ENCODE measurements around the gene SRP54. TPM values are rescaled to one million over a fixed set of nuclear protein-coding genes. Genes with fewer than 3 reads are reported as not detected.

SRP54 gene
- 49.6 TPM for polyA plus RNA-seq (2013, experiment 1 of 2)
- 50.2 TPM for polyA plus RNA-seq (2013, experiment 2 of 2)

- H3K4me2 ChIP-seq (ENCODE audit: insufficient read depth, low read length, poor library complexity, severe bottlenecking), result peak within 1 kb of the TSS; percentile 87
- H3K14ac ChIP-seq (ENCODE audit: low read length), result no peak within 1 kb of the TSS
- H3K36me3 ChIP-seq (replicated peaks in 1 of 2; ENCODE audit: control insufficient read depth in 2 of 2, insufficient read depth in 2 of 2, low read length in 2 of 2), result no peaks in the 10 kb centered on the region
- no peaks in the 10 kb centered on the region for H3K27me3 ChIP-seq (ENCODE audit: control insufficient read depth in 3 of 3, insufficient read depth in 3 of 3, low read depth in 1 of 3, low read length in 3 of 3)
- peak within 1 kb of the TSS; percentile 71 for H3K9ac ChIP-seq (ENCODE audit: low read depth, low read length, poor library complexity)
- peak within 1 kb of the TSS; percentile 86 for H3K23ac ChIP-seq (ENCODE audit: low read depth, low read length, poor library complexity)
- H2AFZ ChIP-seq (ENCODE audit: low read length), result peak within 1 kb of the TSS; percentile 90
- no peak within 1 kb of the TSS for H2BK120ac ChIP-seq (ENCODE audit: low read depth, low read length)
- H4K91ac ChIP-seq (ENCODE audit: low read depth, low read length, poor library complexity), result no peak within 1 kb of the TSS
- no peak within 1 kb of the TSS for H2BK15ac ChIP-seq (ENCODE audit: low read length)
- no CpG with 5 or more reads among the region's 45 CpGs for WGBS, 2 donors (ENCODE audit: extremely low coverage in 2 of 2, insufficient read length in 2 of 2, insufficient replicate concordance in 1 of 2)
- peak within 1 kb of the TSS; percentile 96 for H3K18ac ChIP-seq (ENCODE audit: low read length)
- H4K8ac ChIP-seq (ENCODE audit: low read depth, low read length), result peak within 1 kb of the TSS; percentile 92
- H3K4ac ChIP-seq (ENCODE audit: low read length), result no peak within 1 kb of the TSS
- H3K4me3 ChIP-seq (ENCODE audit: low read length in 2 of 2), result peak within 1 kb of the TSS; percentile 66 to 91
- DNase-seq (ENCODE audit: low spot score), result peak; percentile 98
- H3K79me1 ChIP-seq (ENCODE audit: low read depth, low read length), result peaks cover 4% of the 10 kb centered on the region
- H2BK5ac ChIP-seq (ENCODE audit: low read length), result no peak within 1 kb of the TSS
- peak within 1 kb of the TSS; percentile 93 for H3K27ac ChIP-seq (replicated peaks; ENCODE audit: low read length)
- H3K9me3 ChIP-seq (replicated peaks in 1 of 2; ENCODE audit: control insufficient read depth in 2 of 2, insufficient read depth in 1 of 2, low read depth in 1 of 2, low read length in 2 of 2), result no peaks in the 10 kb centered on the region
- peaks cover 5 to 9% of the 10 kb centered on the region in 2 donors for H3K4me1 ChIP-seq (ENCODE audit: control insufficient read depth in 2 of 2, insufficient read depth in 1 of 2, low read depth in 1 of 2, low read length in 2 of 2)
- no peak within 1 kb of the TSS for H2BK12ac ChIP-seq (ENCODE audit: low read length)
- no peak within 1 kb of the TSS for H2AK5ac ChIP-seq (ENCODE audit: low read depth, low read length)
Measured at GRCh38 chr14:34982421-34983147, at the start of gene SRP54. TSS of gene SRP54 (plus strand) at chr14:34982992. CDS start at chr14:34996710, 13,718 bp downstream.

- H3K18ac ChIP-seq (ENCODE audit: low read length), result no peak overlapping the region
- H3K4me3 ChIP-seq (ENCODE audit: low read length in 2 of 2), result no peak overlapping the region
- H3K4me2 ChIP-seq (ENCODE audit: insufficient read depth, low read length, poor library complexity, severe bottlenecking), result no peak overlapping the region
- no peak for DNase-seq (ENCODE audit: low spot score)
- no peak overlapping the region for H3K14ac ChIP-seq (ENCODE audit: low read length)
- no peak overlapping the region for H4K91ac ChIP-seq (ENCODE audit: low read depth, low read length, poor library complexity)
- no peak overlapping the region for H3K9ac ChIP-seq (ENCODE audit: low read depth, low read length, poor library complexity)
- no CpG with 5 or more reads among the region's 2 CpGs for WGBS, 2 donors (ENCODE audit: extremely low coverage in 2 of 2, insufficient read length in 2 of 2, insufficient replicate concordance in 1 of 2)
- no peak overlapping the region for H4K8ac ChIP-seq (ENCODE audit: low read depth, low read length)
- H3K23ac ChIP-seq (ENCODE audit: low read depth, low read length, poor library complexity), result no peak overlapping the region
- no peaks in the 10 kb centered on the region for H3K27me3 ChIP-seq (ENCODE audit: control insufficient read depth in 3 of 3, insufficient read depth in 3 of 3, low read depth in 1 of 3, low read length in 3 of 3)
- no peak overlapping the region for H2AK5ac ChIP-seq (ENCODE audit: low read depth, low read length)
- H3K4me1 ChIP-seq (ENCODE audit: control insufficient read depth in 2 of 2, insufficient read depth in 1 of 2, low read depth in 1 of 2, low read length in 2 of 2), result no peaks in the 10 kb centered on the region
- peaks cover 0 to 2% of the 10 kb centered on the region in 2 donors for H3K36me3 ChIP-seq (replicated peaks in 1 of 2; ENCODE audit: control insufficient read depth in 2 of 2, insufficient read depth in 2 of 2, low read length in 2 of 2)
- no peaks in the 10 kb centered on the region for H3K9me3 ChIP-seq (replicated peaks in 1 of 2; ENCODE audit: control insufficient read depth in 2 of 2, insufficient read depth in 1 of 2, low read depth in 1 of 2, low read length in 2 of 2)
- H2BK5ac ChIP-seq (ENCODE audit: low read length), result no peak overlapping the region
- no peak overlapping the region for H3K4ac ChIP-seq (ENCODE audit: low read length)
- no peak overlapping the region for H2AFZ ChIP-seq (ENCODE audit: low read length)
- H3K27ac ChIP-seq (replicated peaks; ENCODE audit: low read length), result no peak overlapping the region
- H2BK15ac ChIP-seq (ENCODE audit: low read length), result no peak overlapping the region
- H3K79me1 ChIP-seq (ENCODE audit: low read depth, low read length), result no peaks in the 10 kb centered on the region
- no peak overlapping the region for H2BK12ac ChIP-seq (ENCODE audit: low read length)
- H2BK120ac ChIP-seq (ENCODE audit: low read depth, low read length), result no peak overlapping the region
Measured at GRCh38 chr14:34933301-34933700, 49.5 kb upstream of the SRP54 start.

- Histone ChIP-seq H3K4me1 (ENCODE audit: control insufficient read depth in 2 of 2, insufficient read depth in 1 of 2, low read depth in 1 of 2, low read length in 2 of 2) (no peaks in the 10 kb centered on the region), H2AK5ac (ENCODE audit: low read depth, low read length) (no peak overlapping the region), H2BK120ac (ENCODE audit: low read depth, low read length) (no peak overlapping the region), H3K27me3 (ENCODE audit: control insufficient read depth in 3 of 3, insufficient read depth in 3 of 3, low read depth in 1 of 3, low read length in 3 of 3) (no peaks in the 10 kb centered on the region), H3K4me2 (ENCODE audit: insufficient read depth, low read length, poor library complexity, severe bottlenecking) (no peak overlapping the region), H3K9ac (ENCODE audit: low read depth, low read length, poor library complexity) (no peak overlapping the region), H3K23ac (ENCODE audit: low read depth, low read length, poor library complexity) (no peak overlapping the region), H2AFZ (ENCODE audit: low read length) (no peak overlapping the region), H2BK15ac (ENCODE audit: low read length) (no peak overlapping the region), H4K8ac (ENCODE audit: low read depth, low read length) (no peak overlapping the region), H3K4ac (ENCODE audit: low read length) (no peak overlapping the region), H3K36me3 (replicated peaks in 1 of 2; ENCODE audit: control insufficient read depth in 2 of 2, insufficient read depth in 2 of 2, low read length in 2 of 2) (no peaks in the 10 kb centered on the region), H3K4me3 (ENCODE audit: low read length in 2 of 2) (no peak overlapping the region), H3K18ac (ENCODE audit: low read length) (no peak overlapping the region), H2BK12ac (ENCODE audit: low read length) (no peak overlapping the region), H3K27ac (replicated peaks; ENCODE audit: low read length) (no peak overlapping the region), H3K79me1 (ENCODE audit: low read depth, low read length) (no peaks in the 10 kb centered on the region), H3K14ac (ENCODE audit: low read length) (no peak overlapping the region), H2BK5ac (ENCODE audit: low read length) (no peak overlapping the region), H4K91ac (ENCODE audit: low read depth, low read length, poor library complexity) (no peak overlapping the region), H3K9me3 (replicated peaks in 1 of 2; ENCODE audit: control insufficient read depth in 2 of 2, insufficient read depth in 1 of 2, low read depth in 1 of 2, low read length in 2 of 2) (no peaks in the 10 kb centered on the region)
- no CpG with 5 or more reads among the region's 5 CpGs for whole genome bisulfite sequencing, 2 donors (ENCODE audit: extremely low coverage in 2 of 2, insufficient read length in 2 of 2, insufficient replicate concordance in 1 of 2)
- no peak for DNase-seq (ENCODE audit: low spot score)
Measured at GRCh38 chr14:34935488-34935887, 47.3 kb upstream of the SRP54 start.

- Histone ChIP-seq H2BK120ac (ENCODE audit: low read depth, low read length) (no peak overlapping the region), H4K91ac (ENCODE audit: low read depth, low read length, poor library complexity) (no peak overlapping the region), H2BK15ac (ENCODE audit: low read length) (no peak overlapping the region), H3K9me3 (replicated peaks in 1 of 2; ENCODE audit: control insufficient read depth in 2 of 2, insufficient read depth in 1 of 2, low read depth in 1 of 2, low read length in 2 of 2) (peaks cover 0 to 3% of the 10 kb centered on the region in 2 donors), H3K4ac (ENCODE audit: low read length) (no peak overlapping the region), H3K14ac (ENCODE audit: low read length) (no peak overlapping the region), H2BK5ac (ENCODE audit: low read length) (no peak overlapping the region), H3K4me1 (ENCODE audit: control insufficient read depth in 2 of 2, insufficient read depth in 1 of 2, low read depth in 1 of 2, low read length in 2 of 2) (no peaks in the 10 kb centered on the region), H3K23ac (ENCODE audit: low read depth, low read length, poor library complexity) (no peak overlapping the region), H2BK12ac (ENCODE audit: low read length) (no peak overlapping the region), H3K4me3 (ENCODE audit: low read length in 2 of 2) (no peak overlapping the region), H3K36me3 (replicated peaks in 1 of 2; ENCODE audit: control insufficient read depth in 2 of 2, insufficient read depth in 2 of 2, low read length in 2 of 2) (no peaks in the 10 kb centered on the region), H3K79me1 (ENCODE audit: low read depth, low read length) (no peaks in the 10 kb centered on the region), H3K18ac (ENCODE audit: low read length) (no peak overlapping the region), H2AK5ac (ENCODE audit: low read depth, low read length) (no peak overlapping the region), H4K8ac (ENCODE audit: low read depth, low read length) (no peak overlapping the region), H3K4me2 (ENCODE audit: insufficient read depth, low read length, poor library complexity, severe bottlenecking) (no peak overlapping the region), H2AFZ (ENCODE audit: low read length) (no peak overlapping the region), H3K9ac (ENCODE audit: low read depth, low read length, poor library complexity) (no peak overlapping the region), H3K27ac (replicated peaks; ENCODE audit: low read length) (no peak overlapping the region), H3K27me3 (ENCODE audit: control insufficient read depth in 3 of 3, insufficient read depth in 3 of 3, low read depth in 1 of 3, low read length in 3 of 3) (no peaks in the 10 kb centered on the region)
- DNase-seq (ENCODE audit: low spot score), result no peak
- WGBS, 2 donors (ENCODE audit: extremely low coverage in 2 of 2, insufficient read length in 2 of 2, insufficient replicate concordance in 1 of 2), result no CpG with 5 or more reads among the region's 6 CpGs
Measured at GRCh38 chr14:34937442-34937841, 45.4 kb upstream of the SRP54 start.

Measured in neuronal stem cell (in vitro differentiated cells).